HG03565 (cell line): ENCODE data around the gene USP51.
"Not testable (repeated sequence)": the region's sequence is repeated elsewhere in the genome, so short reads cannot be mapped to it uniquely, and the experiment has no call there.

Experiments
- ATAC-seq: cut with Tn5 transposase; IDR thresholded peaks from one replicate; pipeline ENCODE4 v1.9.1; 2021; ENCODE audit warnings: mild to moderate bottlenecking, moderate library complexity; ENCODE audit not compliant: unreplicated experiment

Gene USP51

GRCh38 chrX:55465791-55466190 is 23.9 kb downstream of the USP51 start:
- ATAC-seq = not testable (repeated sequence)

DNA sequence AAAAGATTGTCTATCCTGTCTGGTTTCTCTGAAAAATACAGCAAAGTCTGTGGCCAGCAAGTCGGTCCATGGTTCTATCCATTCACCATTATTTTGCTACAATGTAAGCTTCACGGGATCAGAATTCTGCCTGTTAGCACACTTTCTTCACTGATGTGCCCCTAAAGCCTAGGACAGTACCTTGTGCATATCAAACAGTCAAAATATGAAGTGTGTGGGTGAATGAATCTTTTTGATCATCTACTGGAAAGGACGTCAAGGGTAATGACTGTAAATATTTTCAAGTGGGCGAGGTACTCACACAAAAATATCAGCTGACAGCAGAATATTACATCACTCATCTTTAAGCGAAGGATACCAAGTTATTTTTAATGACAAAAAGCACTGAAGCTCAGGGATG is 24.5 kb downstream of the USP51 start:
- not testable (repeated sequence) for ATAC-seq

GRCh38 chrX:55464050-55464449 is 25.6 kb downstream of the USP51 start:
- peak; percentile 49 for ATAC-seq

- ATAC-seq = not testable (repeated sequence)
Measured at GRCh38 chrX:55459926-55460325, 29.7 kb downstream of the USP51 start.

DNA sequence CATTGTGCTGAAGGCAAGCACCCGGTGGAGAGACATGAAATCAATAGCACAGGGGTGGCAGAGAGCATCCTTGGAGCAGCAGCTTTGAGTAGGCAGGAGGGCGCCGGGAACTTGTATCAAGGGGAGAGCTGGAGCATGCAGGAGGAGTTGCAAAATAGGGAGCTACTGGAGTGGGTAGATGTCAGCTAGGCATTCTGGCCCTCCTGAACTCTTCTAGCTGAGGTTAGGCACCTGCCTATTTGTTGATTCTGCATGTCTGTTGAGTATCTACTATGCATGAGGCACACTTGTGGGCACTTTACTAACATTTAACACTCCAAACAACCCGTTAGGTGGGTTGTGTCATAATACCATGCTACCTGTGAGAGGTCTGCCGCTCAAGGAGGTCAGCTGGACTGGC is 30.2 kb downstream of the USP51 start:
- ATAC-seq = not testable (repeated sequence)

GRCh38 chrX:55455708-55456107 is 33.9 kb downstream of the USP51 start:
- not testable (repeated sequence) for ATAC-seq

GRCh38 chrX:55452833-55453124 is 36.9 kb downstream of the USP51 start:
- ATAC-seq = no peak

DNA sequence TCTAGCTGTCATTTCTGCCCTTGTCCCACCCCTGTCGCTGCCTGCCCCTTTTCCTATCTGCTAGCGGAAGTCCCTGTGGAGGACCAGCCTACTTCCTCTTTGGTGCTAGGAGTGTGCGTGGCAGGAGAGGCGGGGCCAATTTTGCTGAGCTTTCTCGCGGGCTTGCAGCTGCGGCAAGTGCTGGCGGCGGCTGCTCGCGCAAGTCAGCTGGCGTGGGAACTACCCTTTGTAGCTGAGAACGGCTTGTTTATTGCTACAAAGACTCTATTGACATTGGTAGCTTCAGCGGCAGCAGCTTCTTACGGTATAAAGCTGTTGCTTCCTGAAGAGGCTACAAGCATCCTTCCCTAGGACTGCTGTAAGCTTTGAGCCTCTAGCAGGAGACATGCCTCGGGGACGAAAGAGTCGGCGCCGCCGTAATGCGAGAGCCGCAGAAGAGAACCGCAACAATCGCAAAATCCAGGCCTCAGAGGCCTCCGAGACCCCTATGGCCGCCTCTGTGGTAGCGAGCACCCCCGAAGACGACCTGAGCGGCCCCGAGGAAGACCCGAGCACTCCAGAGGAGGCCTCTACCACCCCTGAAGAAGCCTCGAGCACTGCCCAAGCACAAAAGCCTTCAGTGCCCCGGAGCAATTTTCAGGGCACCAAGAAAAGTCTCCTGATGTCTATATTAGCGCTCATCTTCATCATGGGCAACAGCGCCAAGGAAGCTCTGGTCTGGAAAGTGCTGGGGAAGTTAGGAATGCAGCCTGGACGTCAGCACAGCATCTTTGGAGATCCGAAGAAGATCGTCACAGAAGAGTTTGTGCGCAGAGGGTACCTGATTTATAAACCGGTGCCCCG is 37.4 kb downstream of the USP51 start, which contains the start of gene MAGEH1:
TSS of gene MAGEH1 (plus strand) at position 138 of the 843 bp plus-strand sequence. CDS start at position 386, 248 bp downstream.
- ATAC-seq = peak; percentile 99

DNA sequence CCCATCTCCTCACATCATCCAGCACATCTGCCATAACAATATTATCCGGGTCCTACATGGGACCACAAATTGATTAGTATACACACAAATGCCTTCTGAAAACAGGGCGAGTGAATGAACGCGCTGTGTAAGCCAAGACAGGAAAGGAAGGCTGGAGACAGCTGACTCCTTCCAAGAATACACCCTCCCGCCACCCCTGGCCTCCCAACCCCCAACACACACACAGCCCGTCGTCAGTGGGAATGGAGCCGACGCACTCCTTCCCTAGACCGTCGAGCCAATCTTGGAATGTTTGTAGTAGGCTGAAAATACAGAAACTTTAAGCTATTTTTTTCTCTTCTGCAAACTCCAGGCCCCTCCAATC is 38.0 kb downstream of the USP51 start:
- no peak for ATAC-seq

GRCh38 chrX:55451141-55451540 is 38.5 kb downstream of the USP51 start:
- no peak for ATAC-seq

- ATAC-seq = no peak
Measured at GRCh38 chrX:55450259-55450658, 39.4 kb downstream of the USP51 start.

GRCh38 chrX:55443468-55443867 is 46.2 kb downstream of the USP51 start:
- not testable (repeated sequence) for ATAC-seq
